DMS53 treated with DMSO at 0.1 percent for 48 hours (cell line): ENCODE results near the gene FUT1.
A peak's percentile ranks its signal among the peaks of the same experiment; 100 is the strongest.

Source experiments
- DNase-seq: peaks from one replicate; lab custom pipeline; 2025; ENCODE audit not compliant: unreplicated experiment; lab: John Stamatoyannopoulos, UW

FUT1 gene

GRCh38 chr19:48741129-48741999 lies 11.1 kb downstream of the FUT1 start:
- no peak for DNase-seq

DNA sequence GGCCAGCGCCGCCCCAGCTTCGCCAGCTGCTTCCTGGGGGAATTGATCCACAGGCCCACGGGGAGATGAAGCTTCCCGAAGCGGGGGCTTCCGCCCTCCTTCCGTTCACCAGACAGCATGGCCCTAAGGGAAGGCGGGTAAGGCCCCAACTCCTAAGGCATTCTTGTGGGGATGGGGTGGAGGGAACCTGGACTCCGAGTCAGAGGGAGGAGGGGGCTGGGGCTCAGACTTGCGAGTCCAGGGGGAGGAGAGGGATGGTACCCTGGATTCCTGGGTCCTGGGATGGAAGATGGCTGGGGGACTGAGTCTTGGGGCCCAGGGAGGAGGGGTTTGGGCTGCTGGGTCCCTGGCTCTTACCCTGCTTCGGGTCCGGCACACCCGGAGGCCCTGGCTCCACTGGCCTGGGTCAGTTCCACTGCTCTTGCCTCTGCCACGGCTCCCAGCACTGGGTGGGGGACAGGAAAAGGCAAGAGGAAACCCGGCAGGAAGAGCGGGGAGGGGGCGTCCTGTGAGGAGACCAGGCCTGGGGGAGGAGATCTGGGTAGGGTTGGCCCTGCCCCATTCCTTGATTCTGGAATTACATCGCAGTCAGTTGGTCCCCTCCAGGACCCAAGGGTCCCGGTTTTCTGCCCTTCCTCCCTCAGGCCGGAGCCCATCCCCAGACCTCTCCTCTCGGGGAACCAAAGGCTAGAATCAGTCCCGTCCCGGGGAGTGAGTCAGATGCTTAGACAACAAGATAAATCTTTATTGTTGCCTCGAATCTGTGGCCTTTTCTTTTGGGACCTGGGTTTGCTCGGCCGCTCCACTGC lies 12.1 kb downstream of the FUT1 start, which contains the start of gene RASIP1:
TSS of gene RASIP1 (minus strand) at position 447 of the 809 bp plus-strand sequence. CDS start at position 119, 328 bp downstream.
- no peak for DNase-seq

- peak; percentile 12 for DNase-seq
These were observed 12.9 kb downstream of the FUT1 start for GRCh38 chr19:48739404-48740163.

- DNase-seq = peak; percentile 91
These were observed 13.7 kb downstream of the FUT1 start for GRCh38 chr19:48738557-48739403.

DNA sequence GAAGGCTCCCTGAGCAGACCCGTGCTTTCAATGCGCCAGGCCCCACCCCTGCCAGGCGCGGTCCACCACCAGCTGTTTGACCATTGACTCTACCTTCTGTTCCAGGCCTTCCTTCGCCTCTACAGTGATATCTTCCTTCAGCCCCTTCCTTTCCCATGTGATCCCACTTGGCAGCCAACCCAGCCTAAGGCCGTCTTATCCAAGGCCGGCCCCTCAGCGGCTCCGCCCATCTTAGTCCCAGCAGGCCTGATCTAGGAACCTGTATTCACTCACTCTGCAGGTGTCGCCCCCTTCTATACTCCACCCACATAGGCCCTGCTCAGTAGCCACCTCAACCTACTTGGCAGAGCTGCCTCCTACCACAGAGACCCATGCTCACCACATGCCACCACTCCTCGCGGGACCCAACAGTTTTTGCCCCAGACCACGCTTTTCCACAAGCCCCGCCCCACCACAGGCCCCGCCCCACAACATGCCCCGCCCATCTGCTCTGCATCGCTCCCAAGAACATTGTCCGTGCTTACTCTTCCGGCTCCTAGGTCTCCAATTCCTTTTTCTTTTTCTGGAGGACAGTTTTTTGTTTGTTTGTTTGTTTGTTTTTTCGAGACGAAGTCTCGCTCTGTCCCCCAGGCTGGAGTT lies 15.0 kb downstream of the FUT1 start:
- no peak for DNase-seq

DNA sequence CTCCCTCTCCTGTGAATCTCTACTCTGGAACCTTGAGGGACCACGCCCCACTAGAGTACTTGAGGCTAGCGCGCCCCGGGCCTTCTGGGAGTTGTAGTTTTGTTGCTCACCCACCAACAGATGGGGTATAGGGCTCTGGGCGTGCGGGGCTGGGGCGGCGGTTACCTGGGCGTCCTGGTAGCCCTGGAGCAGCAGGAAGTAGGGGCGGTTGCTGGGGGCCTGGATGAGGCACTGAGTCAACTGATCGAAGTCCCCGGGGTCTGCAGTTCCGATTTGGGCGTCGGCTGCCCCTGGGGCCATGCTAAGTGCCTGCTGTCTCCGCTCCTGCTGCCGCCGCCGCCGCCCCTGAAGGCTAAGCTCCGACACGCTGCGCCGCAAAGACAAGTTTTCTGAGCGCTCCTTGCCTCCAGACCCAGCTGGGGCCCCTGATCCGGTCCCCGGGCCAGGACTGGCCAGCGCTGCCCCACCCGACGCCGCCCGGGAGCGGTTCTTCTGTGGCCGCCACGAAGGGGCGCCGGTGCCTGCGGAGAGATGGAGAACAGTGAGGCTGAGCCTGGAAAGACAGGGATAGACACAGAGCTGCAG lies 17.3 kb downstream of the FUT1 start:
- peak; percentile 63 for DNase-seq

DNA sequence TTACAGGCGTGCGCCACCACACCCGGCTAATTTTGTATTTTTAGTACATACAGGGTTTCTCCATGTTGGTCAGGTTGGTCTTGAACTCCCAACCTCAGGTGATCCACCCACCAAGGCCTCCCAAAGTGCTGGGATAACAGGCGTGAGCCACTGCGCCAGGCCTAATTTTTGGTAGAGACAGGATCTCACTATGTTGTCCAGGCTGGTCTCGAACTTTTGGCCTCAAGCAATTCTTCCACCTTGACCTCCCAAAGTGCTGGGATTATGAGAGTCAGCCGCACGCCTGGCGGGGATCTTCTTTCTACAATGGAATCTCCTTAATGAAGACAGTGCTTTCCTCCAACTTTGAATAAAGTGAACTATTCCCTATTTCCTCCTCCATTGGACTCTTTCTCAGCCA lies 17.8 kb downstream of the FUT1 start:
- DNase-seq = no peak

DNA sequence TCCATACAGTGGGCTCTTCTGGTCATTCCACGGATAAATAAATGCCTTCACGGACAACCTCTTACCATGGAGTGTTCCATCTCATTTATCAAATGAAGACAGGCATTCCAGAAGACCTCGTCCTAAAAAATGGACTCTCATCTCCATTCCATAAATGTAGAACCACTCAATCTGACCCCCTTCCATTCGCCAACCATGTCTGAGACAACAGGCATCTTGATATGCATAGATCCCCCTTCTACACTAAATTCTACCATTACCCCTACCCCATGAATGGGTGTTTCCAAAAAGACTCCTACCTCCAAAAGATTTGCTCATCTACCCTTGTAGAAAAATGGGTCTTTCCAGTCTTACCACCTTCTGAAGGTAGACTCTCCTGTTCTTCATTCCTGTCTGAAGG lies 21.0 kb downstream of the FUT1 start:
- no peak for DNase-seq

GRCh38 chr19:48728911-48729664 lies 23.4 kb downstream of the FUT1 start:
- no peak for DNase-seq

GRCh38 chr19:48726556-48726955 lies 25.9 kb downstream of the FUT1 start:
- DNase-seq = no peak

GRCh38 chr19:48724796-48725753 lies 27.4 kb downstream of the FUT1 start:
- peak; percentile 47 for DNase-seq

- no peak for DNase-seq
These were observed 30.2 kb downstream of the FUT1 start for GRCh38 chr19:48722196-48722708.

- DNase-seq = peak; percentile 97
These were observed 31.7 kb downstream of the FUT1 start for GRCh38 chr19:48720613-48721296.

GRCh38 chr19:48720251-48720612 lies 32.2 kb downstream of the FUT1 start:
- no peak for DNase-seq

DNA sequence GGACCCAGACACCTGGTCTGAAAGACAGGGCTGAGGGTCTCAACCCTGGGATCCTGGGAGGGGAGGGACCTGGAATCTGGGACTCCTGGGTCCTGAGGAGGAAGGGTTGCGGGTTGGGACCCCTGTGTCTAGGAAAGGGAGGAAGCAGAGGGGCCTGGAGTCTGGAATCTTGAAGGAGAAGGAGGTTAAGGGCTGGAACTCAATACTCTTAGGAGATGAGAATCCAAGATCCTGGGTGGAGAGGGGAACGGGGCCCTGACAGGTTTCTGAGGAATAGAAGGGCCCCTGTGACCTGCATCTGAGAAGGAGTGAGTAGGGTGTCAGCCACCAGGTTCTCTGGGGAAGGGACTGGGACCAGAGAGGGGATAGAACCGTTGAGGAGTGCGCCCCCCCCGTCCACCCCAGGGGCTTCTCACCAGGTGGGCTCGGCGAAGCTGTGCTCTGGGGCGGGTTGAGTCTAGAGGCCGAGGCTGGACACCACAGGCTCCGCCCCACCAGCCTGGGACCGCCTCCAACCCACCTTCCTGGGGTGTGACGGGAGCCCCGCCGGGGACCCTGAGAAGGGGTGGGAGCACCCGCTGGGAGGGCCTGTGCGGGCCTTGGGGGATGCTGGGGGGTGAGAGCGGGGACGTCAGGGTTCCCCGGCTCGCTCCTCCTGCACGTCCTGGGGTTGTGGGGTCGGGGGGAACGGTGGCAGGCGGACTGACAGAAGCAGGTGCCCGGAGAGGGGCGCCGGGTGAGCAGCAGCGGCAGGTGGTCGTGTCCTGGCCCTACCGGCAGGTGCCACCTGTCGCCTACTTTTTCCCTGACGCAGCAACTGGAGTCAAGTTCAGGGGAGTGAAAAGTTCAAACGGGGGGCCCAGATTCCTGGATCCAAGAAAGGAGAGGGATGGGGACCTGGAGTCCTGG lies 32.9 kb downstream of the FUT1 start, which contains the start of gene MAMSTR:
TSS of gene MAMSTR (minus strand) at position 463 of the 909 bp plus-strand sequence. CDS start 694 bp downstream, outside the sequence.
- DNase-seq = no peak
